A549 (cell line): Measurements from ENCODE around the gene SMIM38.

Experiments
- BCL3 ChIP-seq: fragments of >200 bp; sonication (Bioruptor Twin); formaldehyde crosslinking; IDR thresholded peaks from 3 replicates; pipeline ENCODE4 v1.6.1; 2016
- CEBPB ChIP-seq, 2 experiments: fragments of >200 bp in 1 of 2; sonication (Bioruptor Twin) in 1 of 2; formaldehyde crosslinking in 1 of 2; IDR thresholded peaks; 2 replicates each; pipeline ENCODE4 v1.6.1; 2012 to 2016
- ELK1 ChIP-seq: fragments of 150-350 bp; IDR thresholded peaks from 2 replicates; pipeline ENCODE4 v1.6.1; 2014; ENCODE audit warnings: low read depth, mild to moderate bottlenecking, low read length
- HDAC2 ChIP-seq: fragments of 200-600 bp; sonication (generic); IDR thresholded peaks from 2 replicates; pipeline ENCODE4 v1.6.1; 2016
- JUN ChIP-seq, 2 experiments: fragments of >200 bp; sonication (Bioruptor Twin); formaldehyde crosslinking; IDR thresholded peaks; 2 replicates in 1 of 2; 3 replicates in 1 of 2; pipeline ENCODE4 v1.6.1; 2016 to 2017
- POLR2A ChIP-seq: IDR thresholded peaks from 2 replicates; pipeline ENCODE4 v1.6.1; 2012; ENCODE audit warnings: mild to moderate bottlenecking, low read length
- RCOR1 ChIP-seq: fragments of 150-350 bp; IDR thresholded peaks from 2 replicates; pipeline ENCODE4 v1.6.1; 2014; ENCODE audit warnings: antibody characterized with exemption, low read length, low read depth
- REST ChIP-seq: fragments of 200-600 bp; sonication (generic); IDR thresholded peaks from 2 replicates; pipeline ENCODE4 v1.6.1; 2016; ENCODE audit warnings: antibody characterized with exemption, mild to moderate bottlenecking, moderate library complexity
- RFX5 ChIP-seq: fragments of 450-650 bp; IDR thresholded peaks from 2 replicates; pipeline ENCODE4 v1.7.1; 2014; ENCODE audit warnings: antibody characterized with exemption, mild to moderate bottlenecking, moderate library complexity
- SMC3 ChIP-seq: fragments of >200 bp; sonication (Bioruptor Twin); formaldehyde crosslinking; IDR thresholded peaks from 3 replicates; pipeline ENCODE4 v1.6.1; 2018; ENCODE audit warnings: inconsistent platforms
- USF2 ChIP-seq: fragments of 450-650 bp; IDR thresholded peaks from 2 replicates; pipeline ENCODE4 v1.6.1; 2014; ENCODE audit warnings: antibody characterized with exemption
- ZC3H11A ChIP-seq: fragments of 450-650 bp; IDR thresholded peaks from 2 replicates; pipeline ENCODE4 v1.6.1; 2014; ENCODE audit warnings: antibody characterized with exemption, mild to moderate bottlenecking
- TF ChIP-seq, protein P1 (sequence below): fragments of 250-450 bp; sonication (Bioruptor Pico); IDR thresholded peaks from 2 replicates; pipeline ENCODE4 v1.5.0; 2021; ENCODE audit warnings: mild to moderate bottlenecking, moderate library complexity, borderline replicate concordance
- TF ChIP-seq, protein P2 (sequence below): fragments of >200 bp; sonication (Bioruptor Twin); formaldehyde crosslinking; IDR thresholded peaks from 3 replicates; pipeline ENCODE4 v1.5.1; 2016

GRCh38 chr11:69178819-69179482 lies 23.2 kb downstream of the SMIM38 start:
- TF ChIP-seq HDAC2, result no peak
- TF ChIP-seq, protein P1, sequence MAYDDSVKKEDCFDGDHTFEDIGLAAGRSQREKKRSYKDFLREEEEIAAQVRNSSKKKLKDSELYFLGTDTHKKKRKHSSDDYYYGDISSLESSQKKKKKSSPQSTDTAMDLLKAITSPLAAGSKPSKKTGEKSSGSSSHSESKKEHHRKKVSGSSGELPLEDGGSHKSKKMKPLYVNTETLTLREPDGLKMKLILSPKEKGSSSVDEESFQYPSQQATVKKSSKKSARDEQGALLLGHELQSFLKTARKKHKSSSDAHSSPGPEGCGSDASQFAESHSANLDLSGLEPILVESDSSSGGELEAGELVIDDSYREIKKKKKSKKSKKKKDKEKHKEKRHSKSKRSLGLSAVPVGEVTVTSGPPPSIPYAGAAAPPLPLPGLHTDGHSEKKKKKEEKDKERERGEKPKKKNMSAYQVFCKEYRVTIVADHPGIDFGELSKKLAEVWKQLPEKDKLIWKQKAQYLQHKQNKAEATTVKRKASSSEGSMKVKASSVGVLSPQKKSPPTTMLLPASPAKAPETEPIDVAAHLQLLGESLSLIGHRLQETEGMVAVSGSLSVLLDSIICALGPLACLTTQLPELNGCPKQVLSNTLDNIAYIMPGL (CRISPR knock-in tag), result no peak
- TF ChIP-seq BCL3, result no peak
- no peak for TF ChIP-seq USF2
- TF ChIP-seq ELK1, result no peak
- no peak for TF ChIP-seq REST
- TF ChIP-seq POLR2A, result no peak
- TF ChIP-seq, protein P2, sequence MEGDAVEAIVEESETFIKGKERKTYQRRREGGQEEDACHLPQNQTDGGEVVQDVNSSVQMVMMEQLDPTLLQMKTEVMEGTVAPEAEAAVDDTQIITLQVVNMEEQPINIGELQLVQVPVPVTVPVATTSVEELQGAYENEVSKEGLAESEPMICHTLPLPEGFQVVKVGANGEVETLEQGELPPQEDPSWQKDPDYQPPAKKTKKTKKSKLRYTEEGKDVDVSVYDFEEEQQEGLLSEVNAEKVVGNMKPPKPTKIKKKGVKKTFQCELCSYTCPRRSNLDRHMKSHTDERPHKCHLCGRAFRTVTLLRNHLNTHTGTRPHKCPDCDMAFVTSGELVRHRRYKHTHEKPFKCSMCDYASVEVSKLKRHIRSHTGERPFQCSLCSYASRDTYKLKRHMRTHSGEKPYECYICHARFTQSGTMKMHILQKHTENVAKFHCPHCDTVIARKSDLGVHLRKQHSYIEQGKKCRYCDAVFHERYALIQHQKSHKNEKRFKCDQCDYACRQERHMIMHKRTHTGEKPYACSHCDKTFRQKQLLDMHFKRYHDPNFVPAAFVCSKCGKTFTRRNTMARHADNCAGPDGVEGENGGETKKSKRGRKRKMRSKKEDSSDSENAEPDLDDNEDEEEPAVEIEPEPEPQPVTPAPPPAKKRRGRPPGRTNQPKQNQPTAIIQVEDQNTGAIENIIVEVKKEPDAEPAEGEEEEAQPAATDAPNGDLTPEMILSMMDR, result no peak
- TF ChIP-seq SMC3, result no peak
- no peak for TF ChIP-seq JUN (IDR thresholded peaks at IDR 0.05)
- TF ChIP-seq RCOR1, result no peak
- TF ChIP-seq CEBPB (IDR thresholded peaks at IDR 0.05), result no peak
- no peak for TF ChIP-seq RFX5
- no peak for TF ChIP-seq ZC3H11A
